Coronary artery (tissue), 2 donors: ENCODE results near the gene CYP2J2.

Experiments
- DNase-seq: peaks from one replicate; pipeline ENCODE4 v3.0.0-alpha.2; 2017; ENCODE audit warnings: low spot score
- H3K27ac ChIP-seq, 2 donors: fragments of 200-600 bp; sonication (generic); one replicate each; pipeline ENCODE4 v1.5.1; 2016 to 2019
- H3K4me3 ChIP-seq: fragments of 200-600 bp; sonication (generic); 2 replicates; pipeline ENCODE4 v1.5.1; 2016; ENCODE audit warnings: mild to moderate bottlenecking, moderate library complexity
- TF ChIP-seq, protein P1 (sequence below): fragments of 200-600 bp; sonication (generic); IDR thresholded peaks from one replicate; pipeline ENCODE4 v1.5.1; 2019; ENCODE audit warnings: antibody characterized with exemption

Gene CYP2J2

DNA sequence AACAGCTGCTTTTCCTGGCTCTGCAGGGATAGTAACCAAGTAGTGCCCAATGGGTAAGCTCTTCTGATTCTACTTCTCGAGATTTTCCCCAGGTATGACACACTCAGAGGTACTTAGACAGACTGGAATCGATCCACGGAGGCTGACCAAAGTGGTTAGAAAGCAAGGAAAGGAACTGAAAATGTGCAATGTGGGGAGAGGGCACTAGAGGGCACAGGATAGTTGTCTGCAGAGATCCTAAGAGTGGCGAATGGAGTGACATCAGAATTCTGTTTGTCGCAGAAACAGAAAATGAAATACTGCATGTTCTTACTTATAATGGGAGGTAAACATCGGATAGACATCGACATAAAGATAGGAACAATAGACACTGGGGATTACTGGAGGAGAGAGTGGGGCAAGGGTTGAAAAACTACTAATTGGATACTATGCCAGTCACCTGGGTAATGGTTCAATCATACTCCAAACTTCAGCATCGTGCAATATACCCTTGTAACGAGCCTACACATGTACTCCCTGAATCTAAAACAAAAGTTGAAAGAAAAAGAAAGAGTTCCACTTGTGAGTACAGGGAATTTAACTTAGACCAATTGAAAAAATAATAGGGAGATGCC is 23.3 kb downstream of the CYP2J2 start:
- no peak for DNase-seq
- TF ChIP-seq, protein P1, sequence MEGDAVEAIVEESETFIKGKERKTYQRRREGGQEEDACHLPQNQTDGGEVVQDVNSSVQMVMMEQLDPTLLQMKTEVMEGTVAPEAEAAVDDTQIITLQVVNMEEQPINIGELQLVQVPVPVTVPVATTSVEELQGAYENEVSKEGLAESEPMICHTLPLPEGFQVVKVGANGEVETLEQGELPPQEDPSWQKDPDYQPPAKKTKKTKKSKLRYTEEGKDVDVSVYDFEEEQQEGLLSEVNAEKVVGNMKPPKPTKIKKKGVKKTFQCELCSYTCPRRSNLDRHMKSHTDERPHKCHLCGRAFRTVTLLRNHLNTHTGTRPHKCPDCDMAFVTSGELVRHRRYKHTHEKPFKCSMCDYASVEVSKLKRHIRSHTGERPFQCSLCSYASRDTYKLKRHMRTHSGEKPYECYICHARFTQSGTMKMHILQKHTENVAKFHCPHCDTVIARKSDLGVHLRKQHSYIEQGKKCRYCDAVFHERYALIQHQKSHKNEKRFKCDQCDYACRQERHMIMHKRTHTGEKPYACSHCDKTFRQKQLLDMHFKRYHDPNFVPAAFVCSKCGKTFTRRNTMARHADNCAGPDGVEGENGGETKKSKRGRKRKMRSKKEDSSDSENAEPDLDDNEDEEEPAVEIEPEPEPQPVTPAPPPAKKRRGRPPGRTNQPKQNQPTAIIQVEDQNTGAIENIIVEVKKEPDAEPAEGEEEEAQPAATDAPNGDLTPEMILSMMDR, result no peak
- no peak overlapping the region for H3K27ac ChIP-seq
- no peak overlapping the region for H3K4me3 ChIP-seq

DNA sequence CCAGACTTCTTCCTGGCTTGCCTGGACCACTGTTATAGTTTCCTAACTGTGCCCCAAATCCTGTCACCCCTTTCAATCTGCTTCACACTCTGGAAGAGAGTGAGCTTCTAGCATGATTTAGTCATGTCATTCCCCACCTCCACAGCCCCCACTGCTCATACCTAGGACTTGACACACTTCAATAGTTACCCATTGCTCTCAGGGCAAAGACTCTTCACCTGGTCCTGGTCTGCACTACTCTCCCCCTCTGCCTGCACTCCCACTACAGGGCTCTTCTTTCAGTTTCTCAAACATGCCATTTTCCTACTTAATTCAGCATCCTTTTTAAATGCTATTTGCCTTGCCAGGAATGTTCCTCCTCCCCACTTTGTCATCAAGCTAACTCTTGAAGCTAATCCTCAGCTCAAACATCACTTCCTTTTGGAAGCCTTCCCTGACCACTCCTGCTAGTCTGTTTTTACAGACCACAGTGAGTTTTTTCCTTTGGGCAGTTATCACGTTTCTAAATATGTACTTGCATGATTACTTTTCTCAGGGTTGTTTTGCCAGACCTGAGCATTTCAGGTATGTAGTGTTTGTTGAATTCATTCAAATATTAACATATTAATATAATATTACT is 24.7 kb downstream of the CYP2J2 start:
- TF ChIP-seq, protein P1, result no peak
- H3K4me3 ChIP-seq, result no peak overlapping the region
- H3K27ac ChIP-seq, result no peak overlapping the region
- DNase-seq, result no peak

DNA sequence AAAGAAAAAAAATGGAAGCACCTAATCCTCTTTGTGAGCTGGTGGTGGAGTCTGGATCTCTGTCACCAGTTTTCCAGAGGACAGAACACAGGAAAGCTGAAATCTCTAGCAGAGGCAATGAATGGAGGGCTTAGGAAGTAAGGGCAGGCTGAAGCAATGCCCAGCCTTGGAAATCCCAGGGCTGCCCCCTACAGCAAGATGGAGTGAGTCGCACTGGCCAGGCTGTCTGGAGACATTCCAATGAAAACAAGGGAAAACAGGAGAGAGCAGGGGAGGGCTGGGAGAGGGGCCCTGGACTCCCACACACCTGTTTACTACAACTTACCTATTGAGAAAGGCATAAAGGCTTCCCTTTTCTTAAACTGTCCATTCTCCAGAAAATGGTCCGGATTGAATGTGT is 25.9 kb downstream of the CYP2J2 start:
- no peak for DNase-seq
- no peak overlapping the region for H3K4me3 ChIP-seq
- TF ChIP-seq, protein P1, result no peak
- no peak overlapping the region for H3K27ac ChIP-seq

DNA sequence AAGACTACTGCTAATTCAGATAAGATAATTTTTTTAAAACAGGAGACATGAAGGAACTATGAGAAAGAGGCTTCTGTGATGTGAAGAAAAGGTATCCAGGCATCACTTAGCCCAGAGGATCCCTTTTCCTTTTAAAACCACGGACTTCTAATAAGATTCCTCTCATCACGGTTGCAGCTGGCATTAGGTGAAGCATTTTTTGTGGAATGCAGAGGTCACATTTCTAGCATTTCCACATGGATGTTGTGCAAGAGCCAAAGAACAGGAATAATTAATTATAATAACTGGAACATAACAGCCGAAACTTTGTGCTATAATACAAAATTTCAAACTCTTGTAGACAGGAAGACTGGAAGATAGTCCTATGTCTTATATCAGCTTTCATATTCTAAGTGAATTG is 27.6 kb downstream of the CYP2J2 start:
- no peak for DNase-seq
- Histone ChIP-seq H3K27ac (no peak overlapping the region), H3K4me3 (no peak overlapping the region)
- TF ChIP-seq, protein P1, result no peak

DNA sequence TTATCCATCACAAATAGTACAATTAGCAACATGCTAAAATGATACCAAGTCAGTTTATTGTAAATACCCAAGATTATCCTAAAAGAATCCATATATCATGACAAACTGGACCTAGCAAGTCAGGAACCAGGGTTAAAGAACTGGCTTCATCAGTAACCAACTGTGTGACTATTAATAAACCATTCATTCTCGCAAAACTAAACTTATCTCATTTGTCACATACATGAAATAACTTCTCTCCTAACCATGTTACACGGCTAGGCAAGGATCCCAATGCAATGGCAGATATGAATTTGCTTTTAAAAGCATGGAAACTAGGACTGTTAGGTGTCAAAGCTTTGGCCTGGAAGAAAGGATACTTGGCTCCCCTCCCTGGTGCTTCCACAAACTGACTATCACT is 29.4 kb downstream of the CYP2J2 start:
- DNase-seq, result no peak
- no peak overlapping the region for H3K4me3 ChIP-seq
- TF ChIP-seq, protein P1, result no peak
- H3K27ac ChIP-seq, result no peak overlapping the region

DNA sequence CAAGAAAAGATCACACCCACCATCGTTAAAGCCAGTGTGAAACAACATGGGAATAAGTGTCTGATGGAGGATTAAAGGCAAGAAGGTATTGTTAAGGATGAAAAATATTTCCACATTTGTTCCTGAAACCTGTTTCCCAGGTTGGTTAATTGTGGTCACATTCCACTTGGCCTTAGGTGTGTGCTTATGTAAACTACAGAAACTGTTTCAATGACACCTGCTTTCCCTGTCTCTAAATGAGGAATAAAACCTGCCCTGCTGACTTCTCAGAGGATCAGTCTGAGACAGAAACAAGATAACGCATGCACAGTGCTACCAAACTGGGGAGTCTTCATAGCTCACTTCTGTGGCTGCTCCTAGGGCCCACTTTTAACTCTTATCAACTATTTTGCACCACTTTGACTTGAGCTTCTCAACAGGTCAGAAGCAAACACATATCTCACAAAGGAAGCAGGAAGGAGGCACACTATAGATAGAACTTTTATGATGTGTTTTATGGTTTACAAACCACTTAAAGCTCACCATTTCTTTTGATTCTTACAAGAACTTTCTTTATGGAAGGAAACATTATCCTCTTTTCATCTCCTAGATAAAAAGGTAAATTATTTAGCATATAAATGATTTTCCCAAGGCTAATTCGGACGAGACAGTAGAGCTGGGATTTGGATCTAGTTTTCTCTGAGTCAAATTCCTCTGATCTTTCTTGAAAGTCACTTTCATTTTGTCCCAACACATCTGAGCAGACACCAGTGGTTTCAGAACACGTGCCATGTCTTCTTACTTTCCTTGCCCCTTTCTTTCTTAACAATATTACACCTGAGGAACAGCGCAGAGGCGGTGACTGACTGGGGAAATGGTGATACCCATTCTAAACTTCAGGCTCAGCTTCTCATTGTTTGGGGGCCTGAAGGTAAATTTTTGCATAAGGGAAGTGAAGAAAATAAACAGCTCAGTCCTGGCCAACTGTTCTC is 33.4 kb downstream of the CYP2J2 start:
- Histone ChIP-seq H3K27ac (no peak overlapping the region), H3K4me3 (no peak overlapping the region)
- DNase-seq, result no peak
- TF ChIP-seq, protein P1, result no peak
